GM23338 (cell line): Measurements from ENCODE around the gene FNDC3B. TPM values are rescaled to one million over a fixed set of nuclear protein-coding genes. Genes with fewer than 3 reads are reported as not detected.

Experiments
- ATAC-seq: fragments of 200-7000 bp; cut with Tn5 transposase; 3 replicates; pipeline ENCODE4 v1.9.1; 2020
- DNase-seq: peaks from one replicate; pipeline ENCODE4 v3.0.0-alpha.2; 2015; ENCODE audit warnings: low spot score
- H2AFZ ChIP-seq: fragments of 200-600 bp; sonication (generic); 2 replicates; pipeline ENCODE4 v1.8.0; 2016; ENCODE audit warnings: antibody characterized with exemption, mild to moderate bottlenecking, moderate library complexity
- H3F3A ChIP-seq: fragments of 200-600 bp; sonication (generic); replicated peaks from 2 replicates; pipeline ENCODE4 v1.8.0; 2017; ENCODE audit warnings: antibody characterized with exemption, mixed run types, low read depth
- H3K27ac ChIP-seq: fragments of 200-600 bp; sonication (generic); 2 replicates; pipeline ENCODE4 v1.6.1; 2016; ENCODE audit warnings: low read depth
- H3K27me3 ChIP-seq: fragments of 200-600 bp; sonication (generic); 2 replicates; pipeline ENCODE4 v1.8.0; 2016; ENCODE audit warnings: mild to moderate bottlenecking, mixed run types, moderate library complexity; ENCODE audit not compliant: insufficient read depth
- H3K36me3 ChIP-seq: fragments of 200-600 bp; sonication (generic); 2 replicates; pipeline ENCODE4 v1.8.0; 2016; ENCODE audit warnings: mild to moderate bottlenecking; ENCODE audit not compliant: insufficient read depth
- H3K4me1 ChIP-seq: fragments of 200-600 bp; sonication (generic); 2 replicates; pipeline ENCODE4 v1.8.0; 2016; ENCODE audit warnings: mild to moderate bottlenecking, moderate library complexity; ENCODE audit not compliant: insufficient read depth
- H3K4me2 ChIP-seq: fragments of 200-600 bp; sonication (generic); 2 replicates; pipeline ENCODE4 v1.7.1; 2017; ENCODE audit warnings: mixed run types
- H3K4me3 ChIP-seq: fragments of 200-600 bp; sonication (generic); 2 replicates; pipeline ENCODE4 v1.6.1; 2016; ENCODE audit warnings: mixed run types
- H3K79me2 ChIP-seq: fragments of 200-600 bp; sonication (generic); replicated peaks from 2 replicates; pipeline ENCODE4 v1.8.0; 2017; ENCODE audit warnings: mild to moderate bottlenecking; ENCODE audit not compliant: insufficient read depth
- H3K9me2 ChIP-seq: fragments of 200-600 bp; sonication (generic); 2 replicates; pipeline ENCODE4 v1.8.0; 2017; ENCODE audit not compliant: insufficient read depth
- H4K20me1 ChIP-seq: fragments of 200-600 bp; sonication (generic); replicated peaks from 2 replicates; pipeline ENCODE4 v1.8.0; 2017; ENCODE audit warnings: mild to moderate bottlenecking; ENCODE audit not compliant: insufficient read depth
- H3K27ac Mint-ChIP-seq: 2 replicates; pipeline ENCODE4 v1.8.0; 2020; ENCODE audit warnings: inconsistent platforms, mild to moderate bottlenecking, moderate library complexity, mixed read lengths
- H3K27me3 Mint-ChIP-seq: 3 replicates; pipeline ENCODE4 v1.8.0; 2022; ENCODE audit warnings: low read depth, mild to moderate bottlenecking, moderate library complexity, mixed read lengths, inconsistent platforms; ENCODE audit not compliant: insufficient read depth, poor library complexity
- H3K36me3 Mint-ChIP-seq: 3 replicates; pipeline ENCODE4 v1.8.0; 2021; ENCODE audit warnings: low read depth, mild to moderate bottlenecking, inconsistent platforms, moderate library complexity, mixed read lengths
- H3K4me1 Mint-ChIP-seq: 3 replicates; pipeline ENCODE4 v1.8.0; 2020; ENCODE audit warnings: mild to moderate bottlenecking, inconsistent platforms, mixed read lengths
- H3K4me3 Mint-ChIP-seq: 3 replicates; pipeline ENCODE4 v1.8.0; 2021; ENCODE audit warnings: moderate library complexity, mild to moderate bottlenecking, inconsistent platforms, mixed read lengths
- H3K9me3 Mint-ChIP-seq: 3 replicates; pipeline ENCODE4 v1.8.0; 2020; ENCODE audit warnings: moderate library complexity, mild to moderate bottlenecking, inconsistent platforms, mixed read lengths
- CREB1 ChIP-seq: fragments of 250-450 bp; sonication (Bioruptor Pico); IDR thresholded peaks from 2 replicates; pipeline ENCODE4 v1.5.0; 2020; ENCODE audit warnings: low read depth, mild to moderate bottlenecking, moderate library complexity
- CTCF ChIP-seq, 2 experiments: fragments of 200-600 bp in 1 of 2; sonication (generic) in 1 of 2; conservative IDR thresholded peaks; 2 replicates each; pipeline versions ENCODE4 v1.5.1 to v1.6.1; 2016 to 2017; ENCODE audit warnings: antibody characterized with exemption in 2 of 2, low read depth in 2 of 2, mild to moderate bottlenecking in 2 of 2, moderate library complexity in 1 of 2
- EZH2phosphoT487 ChIP-seq: fragments of 200-600 bp; sonication (generic); IDR thresholded peaks from one replicate; pipeline ENCODE4 v1.8.1; 2018; ENCODE audit warnings: antibody characterized with exemption; ENCODE audit not compliant: unreplicated experiment
- JUNB ChIP-seq: IDR thresholded peaks from one replicate; pipeline ENCODE4 v1.6.1; 2016; ENCODE audit warnings: antibody characterized with exemption; ENCODE audit not compliant: unreplicated experiment
- REST ChIP-seq: IDR thresholded peaks from one replicate; pipeline ENCODE4 v1.6.1; 2018; ENCODE audit warnings: antibody characterized with exemption; ENCODE audit not compliant: unreplicated experiment
- STAT1 ChIP-seq: IDR thresholded peaks from one replicate; pipeline ENCODE4 v1.6.1; 2016; ENCODE audit warnings: antibody characterized with exemption; ENCODE audit not compliant: unreplicated experiment
- ZNF114 ChIP-seq: fragments of 250-450 bp; sonication (Bioruptor Pico); IDR thresholded peaks from 2 replicates; pipeline ENCODE4 v1.5.0; 2020; ENCODE audit warnings: mild to moderate bottlenecking, moderate library complexity
- polyA plus RNA-seq: library from polyadenylated mRNA; unstranded; fragments of >200 nt; fragmentation: Nextera tagmentation; extraction: Ambion mirVana; gene quantifications from 2 replicates; pipeline ENCODE4 v1.2.1, GENCODE V29; 2016
- total RNA-seq: library from RNA; depleted of rRNA; stranded (reverse); fragments of >200 nt; shearing (Covaris generic); gene quantifications from 2 replicates; pipeline ENCODE4 v1.2.3, GENCODE V29; 2014

The FNDC3B gene
- total and polyA plus RNA-seq, 2 experiments from 2014 or later = 19.1 to 55.4 TPM

- 0 out of 2 replicates have a peak, but pooled peaks cover 6% of the 10 kb centered on the region for H3K9me2 ChIP-seq
- no peaks in the 10 kb centered on the region for H3K4me1 ChIP-seq
- H3K27me3 ChIP-seq = no peaks in the 10 kb centered on the region
- H4K20me1 ChIP-seq = no peaks in the 10 kb centered on the region; the same call in 1 of the 2 replicates
- DNase-seq (no peak), ATAC-seq (no peak)
- H3K4me3 Mint-ChIP-seq = no peak overlapping the region
- H3K27me3 Mint-ChIP-seq = peaks cover 4% of the 10 kb centered on the region
- peaks cover 16% of the 10 kb centered on the region for H3K36me3 ChIP-seq
- no peaks in the 10 kb centered on the region for H3K79me2 ChIP-seq
- TF ChIP-seq CREB1 (CRISPR knock-in tag) (no peak), ZNF114 (no peak), CTCF (conservative IDR thresholded peaks at IDR 0.05; ENCODE audit: low read depth in 2 of 2) (no peak), REST (no peak), STAT1 (no peak)
- H3K4me1 Mint-ChIP-seq = no peaks in the 10 kb centered on the region
- H3K4me3 ChIP-seq = no peak overlapping the region
- H2AFZ ChIP-seq = no peak overlapping the region
- no peaks in the 10 kb centered on the region for H3K9me3 Mint-ChIP-seq
- no peak overlapping the region for H3K4me2 ChIP-seq
- H3K27ac Mint-ChIP-seq = no peak overlapping the region
- H3F3A ChIP-seq = no peaks in the 10 kb centered on the region
- peaks cover 55% of the 10 kb centered on the region for H3K36me3 Mint-ChIP-seq
- no peak overlapping the region for H3K27ac ChIP-seq
These were observed 312.6 kb downstream of the FNDC3B start for GRCh38 chr3:172351895-172352466.

- Mint-ChIP-seq H3K9me3 (no peaks in the 10 kb centered on the region), H3K27me3 (peaks cover 4% of the 10 kb centered on the region), H3K27ac (no peak overlapping the region), H3K4me1 (no peaks in the 10 kb centered on the region), H3K4me3 (no peak overlapping the region), H3K36me3 (peaks cover 49% of the 10 kb centered on the region)
- no peaks in the 10 kb centered on the region for H3K4me1 ChIP-seq
- H3K4me3 ChIP-seq = no peak overlapping the region
- H3F3A ChIP-seq = no peaks in the 10 kb centered on the region
- no peaks in the 10 kb centered on the region for H3K27me3 ChIP-seq
- H3K27ac ChIP-seq = no peak overlapping the region
- DNase-seq (no peak), ATAC-seq (no peak)
- H3K36me3 ChIP-seq = peaks cover 9% of the 10 kb centered on the region; the same call in 1 of the 2 replicates
- H2AFZ ChIP-seq = no peak overlapping the region
- H3K4me2 ChIP-seq = no peak overlapping the region
- H3K9me2 ChIP-seq = 0 out of 2 replicates have a peak, but pooled peaks cover 6% of the 10 kb centered on the region
- no peaks in the 10 kb centered on the region; the same call in 1 of the 2 replicates for H4K20me1 ChIP-seq
- H3K79me2 ChIP-seq = no peaks in the 10 kb centered on the region
- TF ChIP-seq REST = no peak
- TF ChIP-seq JUNB = no peak
- no peak for TF ChIP-seq EZH2phosphoT487
These were observed 313.4 kb downstream of the FNDC3B start for GRCh38 chr3:172352786-172353185.
